GM19099 (cell line): Measurements from ENCODE around the gene CAMTA1.

ENCODE experiments used
- POLR2A ChIP-seq: IDR thresholded peaks from 3 replicates; pipeline ENCODE4 v1.6.1; 2011; ENCODE audit warnings: low read depth; ENCODE audit not compliant: insufficient read length; ENCODE audit errors: extremely low read depth

Gene CAMTA1

DNA sequence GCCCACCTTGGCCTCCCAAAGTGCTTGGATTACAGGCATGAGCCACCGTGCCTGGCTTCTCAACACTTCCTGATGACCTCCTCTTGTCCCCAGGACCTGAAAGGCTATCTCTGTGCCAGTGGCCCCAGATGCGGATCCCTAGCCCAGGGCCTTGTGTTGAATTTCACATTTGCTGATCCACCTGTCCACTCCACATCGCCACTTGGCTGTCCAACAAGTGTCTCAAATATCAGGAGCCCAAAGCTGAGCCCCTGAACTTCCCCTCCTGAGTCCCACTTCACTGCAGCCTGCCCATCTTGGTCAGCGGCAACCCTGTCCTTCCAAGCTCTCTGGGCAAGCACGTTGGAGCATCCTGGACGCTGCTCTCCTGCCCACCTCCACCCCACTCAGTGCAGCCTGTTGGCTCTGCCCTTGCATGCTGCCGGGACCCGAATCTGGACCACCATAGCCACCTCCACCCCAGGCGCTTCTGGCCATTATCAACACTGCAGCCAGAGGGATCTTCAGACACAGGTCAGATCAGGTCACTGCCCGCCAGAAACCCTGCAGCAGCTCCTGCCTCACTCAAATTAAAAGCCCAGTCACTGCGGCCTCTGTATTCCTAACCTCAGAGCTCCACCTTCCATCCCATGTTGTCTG lies 633.3 kb downstream of the CAMTA1 start:
- TF ChIP-seq POLR2A, result no peak

DNA sequence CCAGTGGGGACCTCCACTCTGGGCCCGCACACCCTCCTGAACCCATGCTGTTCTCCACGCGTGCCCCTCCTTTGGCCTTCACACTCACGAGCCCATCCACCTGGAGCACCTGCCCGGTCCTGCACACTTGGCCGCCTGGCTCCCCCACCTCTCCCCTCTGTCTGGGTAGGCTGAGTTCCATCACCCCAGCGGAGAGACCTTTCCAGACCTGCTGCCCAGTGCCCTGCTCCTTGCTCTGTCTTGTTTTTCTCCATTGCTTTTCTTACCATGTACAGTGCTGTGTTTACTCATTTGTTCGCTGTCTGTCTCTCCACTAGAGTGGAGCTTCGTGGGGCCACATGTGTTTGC lies 634.8 kb downstream of the CAMTA1 start:
- no peak for TF ChIP-seq POLR2A

DNA sequence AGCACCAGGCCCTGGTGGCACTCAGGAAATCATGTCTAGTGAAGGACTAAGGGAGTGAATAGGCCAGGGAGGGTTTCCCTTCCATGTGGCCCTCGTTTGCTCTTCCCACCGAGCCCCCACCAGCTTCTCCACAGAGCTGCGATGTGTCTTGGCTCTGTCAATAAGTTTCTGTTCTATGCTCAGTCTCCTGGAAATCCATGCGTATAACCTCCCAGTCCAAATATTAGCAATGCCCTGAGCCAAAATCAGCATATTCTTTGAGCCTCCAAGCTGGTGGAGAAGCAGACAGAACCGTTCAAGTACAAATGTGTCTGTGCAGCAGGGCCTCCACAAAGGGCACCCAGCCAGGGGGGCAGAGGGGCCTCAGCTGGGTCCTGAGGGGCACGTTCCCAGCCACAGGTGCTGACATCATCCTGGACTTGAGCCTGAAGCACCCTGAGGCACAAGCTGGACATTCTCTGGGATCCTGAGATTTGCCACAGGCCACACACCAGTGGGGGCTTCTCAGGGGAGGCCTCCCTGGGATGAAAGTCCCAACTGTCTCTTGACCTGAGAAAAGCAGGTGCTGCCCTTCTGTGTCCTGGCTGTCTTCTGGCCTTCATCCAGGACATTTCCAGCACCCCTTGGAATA lies 635.3 kb downstream of the CAMTA1 start:
- TF ChIP-seq POLR2A, result no peak

DNA sequence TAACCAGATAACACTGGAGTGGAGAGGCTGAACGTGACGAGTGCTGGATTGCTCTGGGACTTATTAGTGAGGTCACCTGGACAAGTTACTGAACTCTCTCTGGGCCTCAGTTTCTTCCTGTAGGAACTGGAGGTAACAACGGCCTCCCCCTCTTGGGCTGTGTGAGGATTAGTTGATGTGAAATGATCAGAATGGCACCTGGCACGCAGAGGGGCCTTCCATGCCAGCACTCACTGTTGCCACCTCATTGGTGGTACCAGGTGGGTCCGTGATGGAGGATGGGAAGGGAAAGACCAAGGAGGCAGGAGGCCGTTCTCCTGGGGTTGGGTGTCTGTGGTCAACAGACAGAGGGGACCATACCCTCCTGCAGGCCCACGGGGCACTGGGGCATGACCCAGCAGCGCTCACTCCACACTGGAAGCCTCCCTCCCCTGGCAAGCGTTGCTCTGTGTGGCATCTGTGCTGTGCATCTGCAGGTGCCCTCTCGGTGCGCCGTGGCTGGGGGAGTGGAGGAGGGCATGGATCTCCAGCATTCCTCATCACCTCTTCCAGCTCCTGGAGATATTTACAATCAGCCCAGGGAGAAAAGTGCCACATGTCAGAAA lies 636.3 kb downstream of the CAMTA1 start:
- TF ChIP-seq POLR2A, result no peak

DNA sequence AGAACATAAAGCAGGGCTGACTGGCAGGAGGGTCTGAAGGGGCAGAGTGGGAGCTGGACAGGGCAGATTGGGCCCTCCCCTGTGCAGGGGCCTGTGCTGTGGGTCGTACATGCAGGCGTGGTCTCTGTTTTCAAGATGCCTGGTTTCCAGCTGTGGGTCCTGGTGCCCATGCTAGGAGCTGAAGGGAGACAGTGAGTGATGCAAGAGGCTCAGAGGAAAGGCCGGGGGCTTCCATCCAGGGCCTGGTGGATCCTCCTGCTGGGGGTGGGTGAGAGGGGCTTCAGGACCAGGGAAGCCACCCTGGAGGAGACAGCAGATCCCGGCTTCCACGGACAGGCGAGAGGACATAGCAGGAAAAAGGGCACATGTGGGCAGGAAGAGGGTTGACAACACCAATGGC lies 636.8 kb downstream of the CAMTA1 start:
- no peak for TF ChIP-seq POLR2A

DNA sequence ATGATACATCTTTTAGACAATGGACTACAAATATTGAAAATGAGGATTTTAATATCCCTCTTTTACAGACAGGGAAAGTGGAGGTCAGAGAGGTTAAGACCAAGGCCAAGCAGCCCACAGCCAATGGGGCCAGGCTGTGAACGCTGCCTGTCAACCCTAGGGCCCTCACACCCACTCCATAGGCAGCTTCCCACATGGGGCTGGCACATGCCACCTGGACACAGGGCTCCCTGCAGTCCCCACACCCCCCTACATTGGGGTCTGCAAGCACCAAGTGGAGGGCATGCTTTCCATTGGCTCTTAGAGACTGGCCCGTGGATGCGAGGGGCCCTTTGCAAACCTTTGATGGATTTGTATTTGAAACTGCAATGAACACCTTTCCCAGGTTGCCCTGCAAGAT lies 637.3 kb downstream of the CAMTA1 start:
- TF ChIP-seq POLR2A, result no peak

DNA sequence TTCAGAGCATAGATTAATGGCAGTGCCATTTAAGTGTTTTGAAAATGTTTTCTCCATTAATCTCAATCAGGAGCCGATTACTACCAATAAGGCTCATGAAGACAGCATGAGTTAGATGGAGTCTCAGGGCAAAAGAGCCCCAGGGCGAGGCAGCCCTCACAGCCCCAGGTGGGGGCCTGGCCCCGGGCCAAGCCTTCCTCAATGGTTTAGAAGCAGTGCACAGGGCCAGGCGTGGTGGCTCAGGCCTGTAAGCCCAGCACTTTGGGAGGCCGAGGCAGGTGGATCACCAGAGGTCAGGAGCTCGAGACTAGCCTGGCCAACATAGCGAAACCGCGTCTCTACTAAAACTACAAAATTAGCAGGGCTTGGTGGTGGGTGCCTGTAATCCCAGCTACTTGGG lies 637.7 kb downstream of the CAMTA1 start:
- no peak for TF ChIP-seq POLR2A

DNA sequence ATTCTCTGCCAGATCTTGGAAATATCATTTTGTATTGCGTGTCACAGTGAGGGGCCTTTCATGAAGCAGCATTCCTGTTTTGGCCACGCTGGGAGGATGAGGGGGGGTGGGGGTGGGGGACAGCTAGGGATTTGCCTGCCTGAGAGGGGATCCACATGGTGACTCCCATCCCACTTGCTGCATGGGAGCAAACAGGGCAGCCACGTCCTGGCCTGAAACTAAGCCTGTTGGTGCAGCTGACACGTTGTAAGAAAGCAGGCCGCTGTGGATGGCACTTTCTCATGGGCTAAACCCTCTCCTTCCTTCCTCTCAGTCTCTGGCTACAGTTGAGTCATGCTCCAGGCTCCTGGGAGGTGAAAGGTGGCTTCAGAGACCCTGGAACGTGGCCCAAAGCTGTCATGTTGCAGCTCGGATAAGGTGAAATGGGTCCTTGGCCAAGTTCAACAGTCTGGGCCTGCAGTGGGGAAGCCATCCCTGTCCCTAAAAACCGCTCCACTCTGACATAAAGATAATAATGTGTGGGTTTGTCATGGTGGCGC lies 639.2 kb downstream of the CAMTA1 start:
- TF ChIP-seq POLR2A, result no peak

DNA sequence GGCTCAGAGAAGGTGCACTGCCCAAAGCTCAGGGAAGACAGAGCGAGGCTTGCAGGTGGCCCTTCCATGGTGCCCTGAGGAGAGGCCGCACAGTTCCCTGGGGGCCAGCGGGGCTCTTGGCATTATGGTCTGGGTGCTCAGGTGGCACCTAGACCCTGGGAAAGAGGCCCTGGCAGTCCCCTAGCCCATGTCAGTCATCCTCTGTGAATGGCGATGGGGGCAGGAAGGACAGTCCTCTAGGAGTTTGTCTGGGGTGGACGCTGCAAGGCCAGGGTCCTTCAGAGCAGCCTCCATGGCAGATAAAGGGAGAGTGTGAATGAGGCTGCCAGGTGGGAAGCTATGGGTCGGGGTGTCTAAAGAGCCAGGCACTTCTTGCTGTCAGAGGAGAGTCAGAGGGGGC lies 640.0 kb downstream of the CAMTA1 start:
- TF ChIP-seq POLR2A, result no peak

DNA sequence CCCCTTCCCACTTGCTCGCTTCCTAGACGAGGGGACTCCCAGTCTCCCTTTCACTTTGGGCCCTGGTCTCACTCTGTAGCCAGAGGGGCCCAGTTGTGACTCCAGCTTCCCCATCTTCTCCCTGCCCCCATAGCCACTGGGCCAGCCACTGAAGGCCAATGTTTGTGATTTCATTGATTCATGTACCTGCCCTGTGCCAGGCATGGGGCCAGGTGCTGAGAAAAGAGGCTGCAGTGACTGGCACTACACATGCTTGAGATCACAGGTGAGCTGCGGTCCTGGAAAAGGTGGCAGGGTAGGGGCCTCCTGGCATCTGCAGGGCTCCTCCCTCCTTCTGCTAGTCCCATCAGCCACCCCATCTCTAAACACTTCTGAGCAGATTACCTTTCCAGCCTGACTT lies 640.5 kb downstream of the CAMTA1 start:
- TF ChIP-seq POLR2A, result no peak

DNA sequence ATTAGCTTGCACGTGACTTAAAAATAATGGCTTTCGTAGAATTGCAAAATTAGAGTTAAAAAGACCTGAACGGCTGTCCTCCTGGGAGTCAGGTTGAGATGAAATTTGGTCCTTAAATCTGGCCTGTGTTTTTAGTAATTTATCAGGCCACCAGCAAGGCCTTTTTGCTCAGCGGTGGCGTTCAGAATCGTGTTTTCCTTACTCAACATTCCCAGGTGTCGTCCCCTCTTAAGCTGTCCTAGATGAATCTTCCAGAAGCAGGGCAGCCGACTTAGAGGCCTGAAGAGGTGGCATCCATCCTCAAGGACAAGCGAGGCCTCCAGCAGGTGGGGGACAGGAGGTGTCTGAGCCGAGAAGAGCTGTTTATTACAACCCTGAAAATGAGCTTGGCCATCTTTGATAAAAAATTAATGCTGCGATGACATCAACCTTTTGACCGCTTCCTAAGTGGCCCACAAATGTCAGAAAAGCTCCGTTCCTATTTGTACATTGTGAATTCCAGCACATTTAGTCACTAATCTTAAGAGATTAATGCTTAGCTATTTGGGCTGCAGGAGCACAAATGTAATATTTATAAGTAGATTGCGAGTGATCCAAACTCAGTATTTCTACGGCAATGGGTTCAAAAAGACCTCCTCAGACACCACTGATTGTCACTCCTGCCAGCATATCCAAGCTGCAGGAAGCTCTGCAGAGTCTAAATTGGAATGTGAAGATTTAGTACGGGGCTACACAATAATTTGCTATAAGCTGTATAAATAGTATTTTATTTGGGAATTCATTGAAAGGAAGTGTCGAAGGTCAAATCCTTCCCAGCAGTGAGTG lies 641.7 kb downstream of the CAMTA1 start:
- no peak for TF ChIP-seq POLR2A

DNA sequence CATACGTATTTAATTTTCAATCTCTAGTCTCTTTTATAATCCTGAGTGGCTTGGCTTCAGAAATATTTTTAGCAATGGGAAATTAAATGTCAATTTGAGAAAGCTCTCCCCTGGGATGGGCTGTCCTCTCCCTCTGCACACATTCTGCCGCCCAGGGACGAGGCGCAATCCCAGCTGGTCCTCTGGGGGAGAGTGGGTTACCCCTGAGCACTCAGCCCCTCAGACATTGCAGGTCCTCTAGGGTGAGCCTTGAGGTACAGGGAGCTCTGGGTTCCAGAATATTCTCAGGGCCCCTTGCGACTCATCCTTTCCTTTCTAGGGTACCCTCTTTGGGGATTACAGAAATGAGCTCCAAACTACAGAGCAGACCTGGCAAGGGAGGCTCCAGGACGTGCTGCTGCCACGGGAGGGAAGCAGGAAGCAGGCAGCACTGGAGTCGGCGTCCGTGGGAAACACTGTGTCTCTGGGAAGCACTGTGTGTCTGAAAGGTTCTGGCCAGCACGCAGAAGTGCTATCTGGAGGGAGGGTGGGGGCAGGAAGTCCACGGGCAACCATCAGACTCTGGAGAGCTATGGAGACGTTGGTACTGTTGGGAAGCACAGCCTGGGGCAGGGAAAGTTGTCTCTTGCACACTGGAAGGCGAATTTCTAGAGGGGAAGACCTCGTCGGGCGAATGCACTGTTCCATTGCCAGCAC lies 642.5 kb downstream of the CAMTA1 start:
- no peak for TF ChIP-seq POLR2A

DNA sequence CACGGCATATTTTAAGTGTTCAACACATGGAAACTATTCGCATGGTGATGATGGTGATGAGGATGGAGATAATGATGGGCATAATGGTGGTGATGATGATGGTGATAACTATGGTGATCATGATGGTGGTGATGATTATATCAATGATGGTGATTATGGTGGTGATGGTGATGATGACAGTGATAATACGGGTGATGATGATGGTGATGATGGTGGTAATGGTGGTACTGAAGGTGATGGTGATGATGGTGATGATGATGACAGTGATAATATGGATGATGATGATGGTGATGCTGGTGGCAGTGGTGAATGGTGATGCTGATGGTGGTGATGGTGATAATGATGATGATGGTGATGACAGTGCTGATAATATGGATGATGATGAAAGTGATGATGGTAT lies 644.0 kb downstream of the CAMTA1 start:
- no peak for TF ChIP-seq POLR2A

DNA sequence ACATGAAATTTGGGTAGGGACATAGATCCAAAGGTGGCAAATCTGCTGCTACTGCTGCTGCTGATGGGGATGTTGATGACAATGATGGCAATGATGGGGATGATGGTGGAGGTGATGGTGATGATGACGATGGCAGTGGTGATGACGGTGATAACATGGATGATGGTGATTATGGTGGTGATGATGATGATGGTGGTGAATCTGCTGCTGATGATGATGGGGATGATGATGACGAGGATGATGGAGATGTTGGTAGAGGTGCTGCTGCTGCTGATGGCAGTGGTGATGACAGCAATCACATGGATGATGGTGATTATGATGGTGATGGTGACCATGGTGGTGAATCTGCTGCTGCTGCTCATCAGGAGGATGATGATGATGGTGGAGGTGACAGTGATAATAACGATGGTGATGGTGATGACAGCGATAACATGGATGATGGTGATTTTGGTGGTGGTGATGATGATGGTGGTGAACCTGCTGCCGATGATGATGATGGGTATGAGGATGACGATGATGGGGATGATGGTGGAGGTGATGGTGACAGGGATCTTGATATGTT lies 644.9 kb downstream of the CAMTA1 start:
- TF ChIP-seq POLR2A, result no peak

DNA sequence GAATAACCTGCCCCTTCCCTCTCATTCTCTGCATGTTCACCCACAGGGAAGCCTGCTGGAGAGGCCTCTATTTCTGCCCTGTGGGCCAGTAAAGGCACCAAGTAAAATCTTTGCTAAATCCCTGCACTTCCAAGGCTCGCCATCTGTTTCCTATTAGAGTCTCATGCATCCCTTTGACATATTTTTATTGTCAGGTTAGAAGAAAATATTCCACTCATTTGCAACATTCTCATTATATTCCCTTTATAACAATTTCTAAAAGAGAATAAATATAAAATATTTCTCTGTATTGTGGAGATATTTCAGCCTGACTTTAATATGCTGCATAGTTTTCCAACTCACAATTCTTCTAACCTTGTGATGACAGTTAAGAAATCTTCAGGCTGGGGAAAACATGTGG lies 645.4 kb downstream of the CAMTA1 start:
- TF ChIP-seq POLR2A, result no peak
